Gastroesophageal sphincter (tissue), 3 donors: Measurements from ENCODE around the gene PAPPA.

Experiments
- CTCF ChIP-seq, 4 experiments: fragments of 200-600 bp in 2 of 4; fragments of 450-650 bp in 2 of 4; sonication (generic) in 1 of 4; IDR thresholded peaks; one replicate each; pipeline ENCODE4 v1.5.1; 2017 to 2019; ENCODE audit warnings: antibody characterized with exemption in 4 of 4, mild to moderate bottlenecking in 2 of 4, moderate library complexity in 2 of 4
- EP300 ChIP-seq: sonication (generic); formaldehyde crosslinking; IDR thresholded peaks from one replicate; pipeline ENCODE4 v1.6.1; 2017; ENCODE audit warnings: antibody characterized with exemption, mild to moderate bottlenecking
- POLR2A ChIP-seq, 2 donors: fragments of 450-650 bp; IDR thresholded peaks; one replicate each; pipeline ENCODE4 v1.6.1; 2017; ENCODE audit warnings: antibody characterized with exemption in 2 of 2, mild to moderate bottlenecking in 2 of 2, moderate library complexity in 1 of 2

- TF ChIP-seq POLR2A (IDR thresholded peaks at IDR 0.05), result no peak
- no peak for TF ChIP-seq CTCF (IDR thresholded peaks at IDR 0.05)
- no peak for TF ChIP-seq EP300
These were observed 56.0 kb downstream of the PAPPA start for GRCh38 chr9:116209414-116210116.
